ENCODE results near the gene NDUFA1. TPM values are rescaled to one million over a fixed set of nuclear protein-coding genes. Genes with fewer than 3 reads are reported as not detected.

The NDUFA1 gene
- total and polyA plus RNA-seq, 2 of the 13 experiments (the other 11 are each of a cell fraction or from before 2014, with no cell fraction given): 150 to 167 TPM

GRCh38 chrX:119852382-119853353 is 19.0 kb upstream of the NDUFA1 start, which contains the start of gene UPF3B (continued):
- no peak for TF ChIP-seq GRHL1 (CRISPR knock-in tag; conservative IDR thresholded peaks at IDR 0.05)
- TF ChIP-seq HOXA5 (CRISPR knock-in tag; IDR thresholded peaks at IDR 0.05): no peak
- peak; percentile 35; the same call in 1 of the 2 replicates for TF ChIP-seq SUZ12 (IDR thresholded peaks at IDR 0.05; ENCODE audit: low read depth, low read length)
- TF ChIP-seq REST (IDR thresholded peaks at IDR 0.05; ENCODE audit: borderline replicate concordance in 1 of 2, low read depth in 1 of 2, low read length in 2 of 2): no peak
- no peak for TF ChIP-seq SP4 (CRISPR knock-in tag; IDR thresholded peaks at IDR 0.05)
- TF ChIP-seq MED13 (CRISPR knock-in tag; IDR thresholded peaks at IDR 0.05): no peak
- TF ChIP-seq TRIM24 (CRISPR knock-in tag; IDR thresholded peaks at IDR 0.05): no peak
- peak; percentile 63 for TF ChIP-seq YEATS2 (CRISPR knock-in tag; IDR thresholded peaks at IDR 0.05; ENCODE audit: borderline replicate concordance)
- no peak for TF ChIP-seq SMARCE1 (IDR thresholded peaks at IDR 0.05; ENCODE audit: borderline replicate concordance)
- 0 out of 2 replicates have a peak, but pooled peaks have one; percentile 8 for TF ChIP-seq RARA (CRISPR knock-in tag; IDR thresholded peaks at IDR 0.05)
- TF ChIP-seq, protein P1, sequence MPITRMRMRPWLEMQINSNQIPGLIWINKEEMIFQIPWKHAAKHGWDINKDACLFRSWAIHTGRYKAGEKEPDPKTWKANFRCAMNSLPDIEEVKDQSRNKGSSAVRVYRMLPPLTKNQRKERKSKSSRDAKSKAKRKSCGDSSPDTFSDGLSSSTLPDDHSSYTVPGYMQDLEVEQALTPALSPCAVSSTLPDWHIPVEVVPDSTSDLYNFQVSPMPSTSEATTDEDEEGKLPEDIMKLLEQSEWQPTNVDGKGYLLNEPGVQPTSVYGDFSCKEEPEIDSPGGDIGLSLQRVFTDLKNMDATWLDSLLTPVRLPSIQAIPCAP (CRISPR knock-in tag; IDR thresholded peaks at IDR 0.05; ENCODE audit: low read depth): no peak
- peak; percentile 39; the same call in 1 of the 2 replicates for TF ChIP-seq ZNF788 (CRISPR knock-in tag; IDR thresholded peaks at IDR 0.05; ENCODE audit: borderline replicate concordance)
- no peak for TF ChIP-seq SNAPC5 (CRISPR knock-in tag; IDR thresholded peaks at IDR 0.05; ENCODE audit: borderline replicate concordance)
- no peak for TF ChIP-seq ZNF136 (CRISPR knock-in tag; IDR thresholded peaks at IDR 0.05; ENCODE audit: low read depth)
- TF ChIP-seq ZNF747 (CRISPR knock-in tag; IDR thresholded peaks at IDR 0.05; ENCODE audit: borderline replicate concordance): peak; percentile 29; the same call in 1 of the 2 replicates
- peak; percentile 67 for TF ChIP-seq NR2C2 (CRISPR knock-in tag; IDR thresholded peaks at IDR 0.05; ENCODE audit: borderline replicate concordance)
- TF ChIP-seq UBTF (CRISPR knock-in tag; IDR thresholded peaks at IDR 0.05): peak; percentile 53; the same call in 1 of the 2 replicates
- 0 out of 2 replicates have a peak, but pooled peaks have one; percentile 27 for TF ChIP-seq SRY (CRISPR knock-in tag; IDR thresholded peaks at IDR 0.05)
- TF ChIP-seq ARNTL (CRISPR knock-in tag; IDR thresholded peaks at IDR 0.05): no peak

All from HepG2 (cell line).